ENCODE measurements around the gene MXRA7.
A peak's percentile ranks its signal among the peaks of the same experiment; 100 is the strongest.
"Not testable (repeated sequence)": the region's sequence is repeated elsewhere in the genome, so short reads cannot be mapped to it uniquely, and the experiment has no call there.

MXRA7 gene

GRCh38 chr17:76710863-76711611 is at the start of gene MXRA7:
TSS of gene MXRA7 (minus strand) at chr17:76710965. CDS start at chr17:76710946, 19 bp downstream.
- peak; percentile 68 for DNase-seq (ENCODE audit: low read depth)

- no peak for DNase-seq (ENCODE audit: low read depth)
These were observed 47.8 kb upstream of the MXRA7 start for GRCh38 chr17:76758570-76758969.

GRCh38 chr17:76757256-76757655 is 46.5 kb upstream of the MXRA7 start:
- DNase-seq (ENCODE audit: low read depth) = no peak

GRCh38 chr17:76755285-76755684 is 44.5 kb upstream of the MXRA7 start:
- no peak for DNase-seq (ENCODE audit: low read depth)

- DNase-seq (ENCODE audit: low read depth) = no peak
These were observed 42.5 kb upstream of the MXRA7 start for GRCh38 chr17:76753061-76753961.

- DNase-seq (ENCODE audit: low read depth) = no peak
These were observed 41.2 kb upstream of the MXRA7 start for GRCh38 chr17:76752006-76752405.

GRCh38 chr17:76751416-76751993 is 40.7 kb upstream of the MXRA7 start:
- DNase-seq (ENCODE audit: low read depth) = no peak

- DNase-seq (ENCODE audit: low read depth) = no peak
These were observed 37.9 kb upstream of the MXRA7 start for GRCh38 chr17:76748657-76749056.

GRCh38 chr17:76747716-76748363 is 37.1 kb upstream of the MXRA7 start:
- no peak for DNase-seq (ENCODE audit: low read depth)

- not testable (repeated sequence) for DNase-seq (ENCODE audit: low read depth)
These were observed 35.0 kb upstream of the MXRA7 start for GRCh38 chr17:76745785-76746184.

GRCh38 chr17:76744747-76745146 is 34.0 kb upstream of the MXRA7 start:
- DNase-seq (ENCODE audit: low read depth) = no peak

- no peak for DNase-seq (ENCODE audit: low read depth)
These were observed 32.2 kb upstream of the MXRA7 start for GRCh38 chr17:76742958-76743357.

GRCh38 chr17:76740329-76741118 is 29.8 kb upstream of the MXRA7 start:
- peak; percentile 21 for DNase-seq (ENCODE audit: low read depth)

- DNase-seq (ENCODE audit: low read depth) = not testable (repeated sequence)
These were observed 28.9 kb upstream of the MXRA7 start for GRCh38 chr17:76739568-76740115.

- no peak for DNase-seq (ENCODE audit: low read depth)
These were observed 27.7 kb upstream of the MXRA7 start for GRCh38 chr17:76738468-76738850.

- DNase-seq (ENCODE audit: low read depth) = peak; percentile 95
These were observed 27.1 kb upstream of the MXRA7 start, which contains the start of gene MFSD11 for GRCh38 chr17:76737676-76738467. TSS of gene MFSD11 (plus strand) at chr17:76738119. CDS start at chr17:76738353, 234 bp downstream.

- DNase-seq (ENCODE audit: low read depth) = peak; percentile 99
These were observed 26.4 kb upstream of the MXRA7 start, which contains the start of gene SRSF2 for GRCh38 chr17:76737082-76737675. TSS of gene SRSF2 (minus strand) at chr17:76737331. CDS start at chr17:76737160, 171 bp downstream.

GRCh38 chr17:76736349-76737081 is 25.8 kb upstream of the MXRA7 start:
- DNase-seq (ENCODE audit: low read depth) = peak; percentile 79

Measured in fibroblast of gingiva (primary cell).